HCT116 (cell line): Measurements from ENCODE around the gene AQP10. TPM values are rescaled to one million over a fixed set of nuclear protein-coding genes. Genes with fewer than 3 reads are reported as not detected.

ENCODE experiments used
- ATAC-seq: fragments of 200-7000 bp; cut with Tn5 transposase; 2 replicates; pipeline ENCODE4 v1.9.1; 2020; ENCODE audit warnings: mild to moderate bottlenecking, moderate library complexity
- BruUV-seq: library from RNA; stranded (reverse); fragments of 400-500 nt; replicated peaks from 2 replicates; lab custom pipeline; 2021; lab: Mats Ljungman, UMichigan
- CTCF ChIA-PET: fragments of 300-600 bp; sonication (Branson Sonifier 250); formaldehyde crosslinking; loops from one replicate; lab custom pipeline; 2021; ENCODE audit warnings: antibody characterized with exemption; lab: Charles Lee
- POLR2A ChIA-PET: fragments of 300-600, 350-600 bp; sonication (Branson Sonifier 250); formaldehyde crosslinking; loops from one replicate; lab custom pipeline; 2021; ENCODE audit warnings: antibody characterized with exemption; lab: Charles Lee
- RAD21 ChIA-PET, 2 experiments: fragments of 300-600 bp; sonication (Branson Sonifier 250); formaldehyde crosslinking; loops; one replicate each; lab custom pipeline; 2023; ENCODE audit warnings: low total read pairs in 2 of 2; ENCODE audit not compliant: uncharacterized antibody in 2 of 2, unreplicated experiment in 2 of 2, low non-redundant PET in 1 of 2; lab: Charles Lee
- DNase-seq: peaks from one replicate; pipeline ENCODE4 v3.0.0-alpha.2; 2010; ENCODE audit warnings: low read depth, low spot score
- H2AFZ ChIP-seq: fragments of 200-600 bp; shearing (Covaris generic), sonication (generic); 2 replicates; pipeline ENCODE4 v1.6.1; 2017; ENCODE audit warnings: low read depth, mixed run types, mixed read lengths, antibody characterized with exemption, low read length; ENCODE audit not compliant: poor library complexity, severe bottlenecking
- H3K27ac ChIP-seq: 2 replicates; pipeline ENCODE4 v1.5.1; 2012; ENCODE audit warnings: low read depth, low read length
- H3K27me3 ChIP-seq: fragments of 200-600 bp; sonication (generic); 2 replicates; pipeline ENCODE4 v1.6.1; 2016; ENCODE audit warnings: mixed run types, low read length, mixed read lengths; ENCODE audit not compliant: insufficient read depth
- H3K36me3 ChIP-seq, 2 experiments: fragments of 200-500 bp in 1 of 2; fragments of 200-600 bp in 1 of 2; sonication (Bioruptor generic) in 1 of 2; sonication (generic) in 1 of 2; 2 replicates each; pipeline versions ENCODE4 v1.5.1 to v1.6.1; 2014 to 2016; ENCODE audit warnings: low read length in 2 of 2, inconsistent platforms in 1 of 2, mixed read lengths in 1 of 2, mixed run types in 1 of 2; ENCODE audit not compliant: insufficient read depth in 2 of 2, control insufficient read depth in 1 of 2
- H3K4me1 ChIP-seq, 2 experiments: fragments of 200-600 bp in 1 of 2; sonication (generic) in 1 of 2; 2 replicates each; pipeline versions ENCODE4 v1.5.1 to v1.6.1; 2012 to 2017; ENCODE audit warnings: low read length in 2 of 2, inconsistent platforms in 1 of 2, mild to moderate bottlenecking in 1 of 2, mixed read lengths in 1 of 2, mixed run types in 1 of 2, moderate library complexity in 1 of 2; ENCODE audit not compliant: insufficient read depth in 2 of 2, control insufficient read depth in 1 of 2
- H3K4me2 ChIP-seq: fragments of 200-600 bp; sonication (generic); 2 replicates; pipeline ENCODE4 v1.6.1; 2017; ENCODE audit warnings: mixed run types, low read length, mixed read lengths
- H3K4me3 ChIP-seq, 2 experiments: fragments of 200-600 bp in 1 of 2; sonication (generic) in 1 of 2; replicated peaks in 1 of 2; 2 replicates each; pipeline ENCODE4 v1.5.1; 2011 to 2016; ENCODE audit warnings: low read length in 2 of 2, control low read depth in 1 of 2, low read depth in 1 of 2, mild to moderate bottlenecking in 1 of 2, mixed read lengths in 1 of 2, mixed run types in 1 of 2
- H3K79me2 ChIP-seq: fragments of 200-600 bp; sonication (generic); 2 replicates; pipeline ENCODE4 v1.6.1; 2017; ENCODE audit warnings: mild to moderate bottlenecking, mixed run types, low read length, moderate library complexity, mixed read lengths; ENCODE audit not compliant: insufficient read depth
- H3K9ac ChIP-seq: fragments of 200-600 bp; sonication (generic); 2 replicates; pipeline ENCODE4 v1.6.1; 2016; ENCODE audit warnings: low read length, mixed read lengths
- H3K9me2 ChIP-seq: fragments of 200-600 bp; sonication (generic), shearing (Covaris generic); 2 replicates; pipeline ENCODE4 v1.6.1; 2017; ENCODE audit warnings: mixed run types, mild to moderate bottlenecking, moderate library complexity; ENCODE audit not compliant: insufficient read depth
- H3K9me3 ChIP-seq, 2 experiments: fragments of 200-500 bp in 1 of 2; fragments of 200-600 bp in 1 of 2; sonication (Bioruptor generic) in 1 of 2; sonication (generic) in 1 of 2; 2 replicates each; pipeline ENCODE4 v1.6.1; 2014 to 2017; ENCODE audit warnings: low read length in 2 of 2, mixed read lengths in 2 of 2, inconsistent platforms in 1 of 2, low read depth in 1 of 2, mild to moderate bottlenecking in 1 of 2, mixed run types in 1 of 2, moderate library complexity in 1 of 2; ENCODE audit not compliant: control insufficient read depth in 1 of 2, insufficient read depth in 1 of 2
- H4K20me1 ChIP-seq: fragments of 200-600 bp; sonication (generic), shearing (Covaris generic); 2 replicates; pipeline ENCODE4 v1.6.1; 2017; ENCODE audit warnings: mixed run types, mild to moderate bottlenecking, moderate library complexity; ENCODE audit not compliant: insufficient read depth
- CBX3 ChIP-seq: IDR thresholded peaks from 2 replicates; pipeline ENCODE4 v1.6.1; 2012; ENCODE audit warnings: low read depth
- CEBPB ChIP-seq: IDR thresholded peaks from 2 replicates; pipeline ENCODE4 v1.6.1; 2012; ENCODE audit warnings: low read depth
- EGR1 ChIP-seq: IDR thresholded peaks from 2 replicates; pipeline ENCODE4 v1.6.1; 2012; ENCODE audit warnings: low read depth
- ELF1 ChIP-seq: IDR thresholded peaks from 2 replicates; pipeline ENCODE4 v1.6.1; 2012; ENCODE audit warnings: low read depth, borderline replicate concordance
- EZH2 ChIP-seq: fragments of 200-600 bp; sonication (generic); IDR thresholded peaks from 2 replicates; pipeline ENCODE4 v1.6.1; 2017; ENCODE audit warnings: antibody characterized with exemption, mixed run types
- EZH2phosphoT487 ChIP-seq: fragments of 200-600 bp; IDR thresholded peaks from 2 replicates; pipeline ENCODE4 v1.6.1; 2018; ENCODE audit warnings: antibody characterized with exemption, borderline replicate concordance
- FOSL1 ChIP-seq: IDR thresholded peaks from 2 replicates; pipeline ENCODE4 v1.6.1; 2012; ENCODE audit warnings: low read depth
- POLR2A ChIP-seq: IDR thresholded peaks from 2 replicates; pipeline ENCODE4 v1.7.0; 2011; ENCODE audit warnings: borderline replicate concordance; ENCODE audit not compliant: insufficient read depth, insufficient read length; ENCODE audit errors: extremely low read depth
- POLR2AphosphoS5 ChIP-seq: IDR thresholded peaks from 2 replicates; pipeline ENCODE4 v1.6.1; 2011; ENCODE audit warnings: mild to moderate bottlenecking, low read depth, low read length, moderate library complexity
- RAD21 ChIP-seq: IDR thresholded peaks from 2 replicates; pipeline ENCODE4 v1.6.1; 2012; ENCODE audit warnings: low read depth, mild to moderate bottlenecking
- SIN3A ChIP-seq: IDR thresholded peaks from 2 replicates; pipeline ENCODE4 v1.6.1; 2012; ENCODE audit warnings: low read depth
- SP1 ChIP-seq: IDR thresholded peaks from 2 replicates; pipeline ENCODE4 v1.6.1; 2012; ENCODE audit warnings: low read depth
- SRF ChIP-seq: IDR thresholded peaks from 2 replicates; pipeline ENCODE4 v1.6.1; 2012; ENCODE audit warnings: low read depth
- TCF7L2 ChIP-seq: IDR thresholded peaks from 2 replicates; pipeline ENCODE4 v1.7.0; 2011; ENCODE audit warnings: borderline replicate concordance, inconsistent platforms; ENCODE audit not compliant: insufficient read depth, insufficient read length; ENCODE audit errors: extremely low read depth
- YY1 ChIP-seq: IDR thresholded peaks from 2 replicates; pipeline ENCODE4 v1.6.1; 2011; ENCODE audit warnings: low read length, low read depth, moderate library complexity, mild to moderate bottlenecking; ENCODE audit not compliant: insufficient replicate concordance; ENCODE audit errors: extremely low read depth
- intact Hi-C: fragments of 100-400 bp; cut with micrococcal nuclease; formaldehyde crosslinking; loops from 2 replicates; pipeline ENCODE4 v1.10.0; 2022
- total RNA-seq: library from RNA; stranded (reverse); gene quantifications from one replicate; pipeline ENCODE4 v1.2.1, GENCODE V29; 2021; ENCODE audit not compliant: unreplicated experiment
- TF ChIP-seq, protein P1 (sequence below): IDR thresholded peaks from 2 replicates; pipeline ENCODE4 v1.6.1; 2012
- TF ChIP-seq, protein P2 (sequence below): IDR thresholded peaks from 2 replicates; pipeline ENCODE4 v1.6.1; 2012
- TF ChIP-seq, protein P3 (sequence below), 3 experiments: fragments of 200-600 bp in 1 of 3; sonication (generic) in 1 of 3; IDR thresholded peaks in 2 of 3; conservative IDR thresholded peaks in 1 of 3; 2 replicates each; pipeline ENCODE4 v1.5.1; 2012 to 2017; ENCODE audit warnings: low read depth in 2 of 3, low read length in 2 of 3, antibody characterized with exemption in 1 of 3, borderline replicate concordance in 1 of 3, control low read depth in 1 of 3, mild to moderate bottlenecking in 1 of 3, mixed read lengths in 1 of 3, mixed run types in 1 of 3, moderate library complexity in 1 of 3; ENCODE audit not compliant: insufficient read depth in 1 of 3
- TF ChIP-seq, protein P4 (sequence below): IDR thresholded peaks from 2 replicates; pipeline ENCODE4 v1.6.1; 2011; ENCODE audit warnings: mild to moderate bottlenecking, low read length, moderate library complexity; ENCODE audit not compliant: insufficient replicate concordance; ENCODE audit errors: extremely low read depth

AQP10 gene
- total RNA-seq, 1 experiment from 2014 or later: not detected

DNA sequence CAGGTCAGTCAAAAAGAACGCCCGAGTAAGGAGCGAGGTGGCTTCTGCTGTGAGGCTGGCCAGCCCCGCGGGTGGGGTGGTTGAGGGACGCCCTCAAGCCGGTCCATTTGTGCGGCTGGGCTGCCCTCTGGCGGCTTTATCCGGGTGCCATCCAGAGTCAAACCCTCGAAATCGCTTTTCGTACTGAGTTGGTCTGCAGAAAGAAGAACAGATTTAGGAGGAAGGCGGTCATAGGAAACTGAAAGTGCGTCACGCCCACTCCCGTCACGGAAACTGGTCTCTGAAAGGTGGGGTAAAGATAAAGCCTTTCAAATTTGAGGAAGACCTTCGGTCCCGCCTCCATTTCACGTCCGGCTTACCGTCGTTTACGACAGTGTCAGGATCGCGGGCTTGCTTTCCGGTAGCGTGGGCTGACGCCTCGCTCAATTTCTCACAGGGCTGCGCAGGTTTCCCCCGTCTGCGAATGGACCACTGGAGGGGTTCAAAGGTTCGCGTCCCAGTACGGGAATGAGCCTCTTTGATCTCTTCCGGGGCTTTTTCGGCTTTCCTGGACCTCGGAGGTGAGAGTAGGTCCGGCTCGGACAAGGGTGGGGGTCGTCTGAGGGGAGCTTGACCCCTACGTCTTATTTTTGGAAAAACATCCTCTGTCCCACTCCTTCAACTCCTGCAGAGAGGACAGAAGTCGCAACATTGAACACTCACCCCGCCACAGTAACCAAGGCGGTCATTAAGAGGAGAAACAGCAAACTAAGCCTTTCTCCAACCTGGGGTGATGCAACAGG is 48.5 kb upstream of the AQP10 start, which contains the start of gene HAX1:
TSS of gene HAX1 (plus strand) at position 413 of the 782 bp plus-strand sequence. CDS start at position 508, 95 bp downstream.
- Histone ChIP-seq H3K36me3 (peaks cover 20 to 26% of the 10 kb centered on the region in 2 experiments), H3K79me2 (peaks cover 13% of the 10 kb centered on the region), H3K9me3 (no peaks in the 10 kb centered on the region), H3K9me2 (no peaks in the 10 kb centered on the region), H3K27me3 (no peaks in the 10 kb centered on the region), H3K4me2 (peak within 1 kb of the TSS; percentile 95), H3K27ac (peak within 1 kb of the TSS; percentile 73), H4K20me1 (no peaks in the 10 kb centered on the region), H2AFZ (peak within 1 kb of the TSS; percentile 9), H3K4me3 (peak within 1 kb of the TSS; percentile 78 to 97), H3K4me1 (peaks cover 3 to 16% of the 10 kb centered on the region in 2 experiments; a peak in 3 of 4 replicates), H3K9ac (peak within 1 kb of the TSS; percentile 92)
- BruUV-seq: TSS peak; percentile 70
- CTCF ChIA-PET: interaction anchor here (1.5 to 1.8 kb wide), 2 partner anchors 73 to 274 kb away, joined by 6 to 16 read pairs; no protein-coding TSS in a partner anchor
- intact Hi-C loops: loop anchor here (1.0 to 5.0 kb wide), 3 partner anchors 73 to 920 kb away; no protein-coding TSS in a partner anchor
- ATAC-seq (peak; percentile 94), DNase-seq (peak; percentile 96)
- RAD21 ChIA-PET: interaction anchor here in 1 of 2 experiments (1.4 kb wide), 1 partner anchor 73 kb away, joined by 11 read pairs; no protein-coding TSS in a partner anchor
- POLR2A ChIA-PET: interaction anchor here (0.7 kb wide), 1 partner anchor 236 kb away, joined by 4 read pairs; no protein-coding TSS in a partner anchor
- TF ChIP-seq CBX3 (peak; percentile 41; the same call in 1 of the 2 replicates), TCF7L2 (peak; percentile 66), EGR1 (peak; percentile 97), EZH2phosphoT487 (no peak), SRF (no peak), POLR2AphosphoS5 (peak; percentile 90), POLR2A (peak; percentile 48), ELF1 (peak; percentile 42; the same call in 1 of the 2 replicates), CEBPB (no peak), FOSL1 (no peak), SP1 (peak; percentile 63; the same call in 1 of the 2 replicates), SIN3A (peak; percentile 49; the same call in 1 of the 2 replicates), YY1 (peak; percentile 68), EZH2 (no peak), RAD21 (peak; percentile 98)
- TF ChIP-seq, protein P1, sequence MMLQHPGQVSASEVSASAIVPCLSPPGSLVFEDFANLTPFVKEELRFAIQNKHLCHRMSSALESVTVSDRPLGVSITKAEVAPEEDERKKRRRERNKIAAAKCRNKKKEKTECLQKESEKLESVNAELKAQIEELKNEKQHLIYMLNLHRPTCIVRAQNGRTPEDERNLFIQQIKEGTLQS: no peak
- TF ChIP-seq, protein P2, sequence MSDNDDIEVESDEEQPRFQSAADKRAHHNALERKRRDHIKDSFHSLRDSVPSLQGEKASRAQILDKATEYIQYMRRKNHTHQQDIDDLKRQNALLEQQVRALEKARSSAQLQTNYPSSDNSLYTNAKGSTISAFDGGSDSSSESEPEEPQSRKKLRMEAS: peak; percentile 62
- TF ChIP-seq, protein P3, sequence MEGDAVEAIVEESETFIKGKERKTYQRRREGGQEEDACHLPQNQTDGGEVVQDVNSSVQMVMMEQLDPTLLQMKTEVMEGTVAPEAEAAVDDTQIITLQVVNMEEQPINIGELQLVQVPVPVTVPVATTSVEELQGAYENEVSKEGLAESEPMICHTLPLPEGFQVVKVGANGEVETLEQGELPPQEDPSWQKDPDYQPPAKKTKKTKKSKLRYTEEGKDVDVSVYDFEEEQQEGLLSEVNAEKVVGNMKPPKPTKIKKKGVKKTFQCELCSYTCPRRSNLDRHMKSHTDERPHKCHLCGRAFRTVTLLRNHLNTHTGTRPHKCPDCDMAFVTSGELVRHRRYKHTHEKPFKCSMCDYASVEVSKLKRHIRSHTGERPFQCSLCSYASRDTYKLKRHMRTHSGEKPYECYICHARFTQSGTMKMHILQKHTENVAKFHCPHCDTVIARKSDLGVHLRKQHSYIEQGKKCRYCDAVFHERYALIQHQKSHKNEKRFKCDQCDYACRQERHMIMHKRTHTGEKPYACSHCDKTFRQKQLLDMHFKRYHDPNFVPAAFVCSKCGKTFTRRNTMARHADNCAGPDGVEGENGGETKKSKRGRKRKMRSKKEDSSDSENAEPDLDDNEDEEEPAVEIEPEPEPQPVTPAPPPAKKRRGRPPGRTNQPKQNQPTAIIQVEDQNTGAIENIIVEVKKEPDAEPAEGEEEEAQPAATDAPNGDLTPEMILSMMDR (IDR thresholded peaks at IDR 0.05 in 2 of 3, conservative IDR thresholded peaks at IDR 0.05 in 1 of 3; ENCODE audit: borderline replicate concordance in 1 of 3, insufficient read depth in 1 of 3, low read depth in 2 of 3, low read length in 2 of 3): peak; percentile 71 to 92 (median 91)
- TF ChIP-seq, protein P4, sequence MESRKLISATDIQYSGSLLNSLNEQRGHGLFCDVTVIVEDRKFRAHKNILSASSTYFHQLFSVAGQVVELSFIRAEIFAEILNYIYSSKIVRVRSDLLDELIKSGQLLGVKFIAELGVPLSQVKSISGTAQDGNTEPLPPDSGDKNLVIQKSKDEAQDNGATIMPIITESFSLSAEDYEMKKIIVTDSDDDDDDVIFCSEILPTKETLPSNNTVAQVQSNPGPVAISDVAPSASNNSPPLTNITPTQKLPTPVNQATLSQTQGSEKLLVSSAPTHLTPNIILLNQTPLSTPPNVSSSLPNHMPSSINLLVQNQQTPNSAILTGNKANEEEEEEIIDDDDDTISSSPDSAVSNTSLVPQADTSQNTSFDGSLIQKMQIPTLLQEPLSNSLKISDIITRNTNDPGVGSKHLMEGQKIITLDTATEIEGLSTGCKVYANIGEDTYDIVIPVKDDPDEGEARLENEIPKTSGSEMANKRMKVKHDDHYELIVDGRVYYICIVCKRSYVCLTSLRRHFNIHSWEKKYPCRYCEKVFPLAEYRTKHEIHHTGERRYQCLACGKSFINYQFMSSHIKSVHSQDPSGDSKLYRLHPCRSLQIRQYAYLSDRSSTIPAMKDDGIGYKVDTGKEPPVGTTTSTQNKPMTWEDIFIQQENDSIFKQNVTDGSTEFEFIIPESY: peak; percentile 53
